A673 (cell line): ENCODE data around the gene DOCK8. TPM values are rescaled to one million over a fixed set of nuclear protein-coding genes. Genes with fewer than 3 reads are reported as not detected.

Experiments
- BruUV-seq: library from RNA; stranded (reverse); fragments of 400-500 nt; replicated peaks from 2 replicates; lab custom pipeline; 2021; lab: Mats Ljungman, UMichigan
- CTCF ChIA-PET: fragments of 300-600 bp; sonication (Branson Sonifier 250); formaldehyde crosslinking; loops from one replicate; lab custom pipeline; 2022; ENCODE audit warnings: antibody characterized with exemption; lab: Charles Lee
- POLR2A ChIA-PET: fragments of 300-600 bp; sonication (Branson Sonifier 250); formaldehyde crosslinking; loops from one replicate; lab custom pipeline; 2022; ENCODE audit warnings: antibody characterized with exemption; ENCODE audit not compliant: low non-redundant PET; lab: Charles Lee
- DNase-seq: peaks from one replicate; pipeline ENCODE4 v3.0.0-alpha.2; 2015; ENCODE audit warnings: low spot score
- H3K27ac ChIP-seq: fragments of 200-600 bp; sonication (generic); 2 replicates; pipeline ENCODE4 v1.5.1; 2016; ENCODE audit warnings: mixed run types, low read depth, mild to moderate bottlenecking, mixed read lengths, antibody characterized with exemption, low read length; ENCODE audit not compliant: poor library complexity, severe bottlenecking
- H3K27me3 ChIP-seq: fragments of 200-600 bp; sonication (generic); replicated peaks from 2 replicates; pipeline ENCODE4 v1.6.1; 2017; ENCODE audit warnings: mixed run types, low read depth, mild to moderate bottlenecking, mixed read lengths, antibody characterized with exemption, low read length; ENCODE audit not compliant: insufficient read depth, poor library complexity
- H3K36me3 ChIP-seq: fragments of 200-600 bp; sonication (generic); 2 replicates; pipeline ENCODE4 v1.6.1; 2016; ENCODE audit warnings: mixed run types, mild to moderate bottlenecking, mixed read lengths, antibody characterized with exemption, low read length; ENCODE audit not compliant: insufficient read depth, poor library complexity, severe bottlenecking
- H3K4me1 ChIP-seq: fragments of 200-600 bp; sonication (generic); 2 replicates; pipeline ENCODE4 v1.6.1; 2017; ENCODE audit warnings: mixed run types, mild to moderate bottlenecking, mixed read lengths, antibody characterized with exemption, low read length; ENCODE audit not compliant: insufficient read depth, poor library complexity, severe bottlenecking
- H3K4me3 ChIP-seq: fragments of 200-600 bp; sonication (generic); 2 replicates; pipeline ENCODE4 v1.5.1; 2016; ENCODE audit warnings: low read depth, mixed run types, mild to moderate bottlenecking, mixed read lengths, low read length; ENCODE audit not compliant: poor library complexity, severe bottlenecking
- H3K9me3 ChIP-seq: fragments of 200-600 bp; sonication (generic); 2 replicates; pipeline ENCODE4 v1.6.1; 2016; ENCODE audit warnings: mixed run types, low read depth, mild to moderate bottlenecking, mixed read lengths, antibody characterized with exemption, low read length; ENCODE audit not compliant: poor library complexity, severe bottlenecking
- EZH2 ChIP-seq: fragments of 200-600 bp; sonication (generic); IDR thresholded peaks from 2 replicates; pipeline ENCODE4 v1.6.1; 2017; ENCODE audit warnings: borderline replicate concordance, low read depth, mild to moderate bottlenecking, mixed read lengths, antibody characterized with exemption, low read length; ENCODE audit not compliant: poor library complexity, severe bottlenecking
- intact Hi-C: fragments of 100-400 bp; cut with micrococcal nuclease; formaldehyde crosslinking; loops from one replicate; pipeline ENCODE4 v1.10.0; 2022; ENCODE audit not compliant: unreplicated experiment
- total RNA-seq: library from RNA; stranded (reverse); gene quantifications from 2 replicates; pipeline ENCODE4 v1.2.3, GENCODE V29; 2021
- TF ChIP-seq, protein P1 (sequence below): fragments of 300-800, 200-600 bp; sonication (generic); conservative IDR thresholded peaks from 2 replicates; pipeline ENCODE4 v1.5.1; 2017; ENCODE audit warnings: low read depth, mild to moderate bottlenecking, antibody characterized with exemption, low read length, moderate library complexity, mixed read lengths

DOCK8 gene
- total RNA-seq, 1 experiment from 2014 or later, result not detected

- no peaks in the 10 kb centered on the region for H3K4me1 ChIP-seq
- H3K27me3 ChIP-seq, result peaks cover 12% of the 10 kb centered on the region
- intact Hi-C loops, result no loop called here
- no TSS peak for BruUV-seq
- no peak for DNase-seq
- TF ChIP-seq, protein P1, sequence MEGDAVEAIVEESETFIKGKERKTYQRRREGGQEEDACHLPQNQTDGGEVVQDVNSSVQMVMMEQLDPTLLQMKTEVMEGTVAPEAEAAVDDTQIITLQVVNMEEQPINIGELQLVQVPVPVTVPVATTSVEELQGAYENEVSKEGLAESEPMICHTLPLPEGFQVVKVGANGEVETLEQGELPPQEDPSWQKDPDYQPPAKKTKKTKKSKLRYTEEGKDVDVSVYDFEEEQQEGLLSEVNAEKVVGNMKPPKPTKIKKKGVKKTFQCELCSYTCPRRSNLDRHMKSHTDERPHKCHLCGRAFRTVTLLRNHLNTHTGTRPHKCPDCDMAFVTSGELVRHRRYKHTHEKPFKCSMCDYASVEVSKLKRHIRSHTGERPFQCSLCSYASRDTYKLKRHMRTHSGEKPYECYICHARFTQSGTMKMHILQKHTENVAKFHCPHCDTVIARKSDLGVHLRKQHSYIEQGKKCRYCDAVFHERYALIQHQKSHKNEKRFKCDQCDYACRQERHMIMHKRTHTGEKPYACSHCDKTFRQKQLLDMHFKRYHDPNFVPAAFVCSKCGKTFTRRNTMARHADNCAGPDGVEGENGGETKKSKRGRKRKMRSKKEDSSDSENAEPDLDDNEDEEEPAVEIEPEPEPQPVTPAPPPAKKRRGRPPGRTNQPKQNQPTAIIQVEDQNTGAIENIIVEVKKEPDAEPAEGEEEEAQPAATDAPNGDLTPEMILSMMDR, result no peak
- no peak for TF ChIP-seq EZH2
- POLR2A ChIA-PET, result no interaction called here
- H3K9me3 ChIP-seq, result no peaks in the 10 kb centered on the region
- H3K4me3 ChIP-seq, result no peak overlapping the region
- H3K36me3 ChIP-seq, result no peaks in the 10 kb centered on the region
- CTCF ChIA-PET, result no interaction called here
- no peak overlapping the region for H3K27ac ChIP-seq
Observed at GRCh38 chr9:447230-448025, 232.8 kb downstream of the DOCK8 start.

- BruUV-seq, result no TSS peak
- Histone ChIP-seq H3K4me3 (no peak overlapping the region), H3K36me3 (no peaks in the 10 kb centered on the region), H3K27me3 (peaks cover 9% of the 10 kb centered on the region), H3K27ac (no peak overlapping the region), H3K4me1 (no peaks in the 10 kb centered on the region), H3K9me3 (no peaks in the 10 kb centered on the region)
- CTCF ChIA-PET, result no interaction called here
- DNase-seq, result no peak
- POLR2A ChIA-PET, result no interaction called here
- intact Hi-C loops, result no loop called here
- TF ChIP-seq, protein P1, result no peak
- no peak for TF ChIP-seq EZH2
Observed at GRCh38 chr9:450057-450456, 235.4 kb downstream of the DOCK8 start.

DNA sequence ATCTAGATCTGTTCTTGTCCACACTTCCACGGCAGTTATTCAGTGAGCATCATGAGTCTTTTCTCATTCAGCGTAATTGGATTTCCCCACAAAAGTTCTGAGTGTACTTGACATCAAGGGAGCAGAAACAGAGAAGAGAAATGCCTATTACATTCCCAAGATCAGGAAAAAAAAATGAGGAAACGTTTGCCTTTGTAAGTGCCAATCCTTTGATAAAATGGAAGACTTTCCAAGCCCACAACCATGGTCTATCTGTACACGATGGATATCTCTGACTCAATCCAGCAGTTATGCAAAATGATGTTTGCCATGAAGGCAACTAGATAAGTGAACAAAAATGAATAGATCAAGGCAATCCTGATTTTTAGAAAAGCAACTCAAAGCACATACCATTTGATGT, 235.9 kb downstream of the DOCK8 start:
- no peak for DNase-seq
- Histone ChIP-seq H3K4me1 (no peaks in the 10 kb centered on the region), H3K9me3 (no peaks in the 10 kb centered on the region), H3K4me3 (no peak overlapping the region), H3K27me3 (peaks cover 9% of the 10 kb centered on the region), H3K27ac (no peak overlapping the region), H3K36me3 (no peaks in the 10 kb centered on the region)
- intact Hi-C loops, result no loop called here
- no peak for TF ChIP-seq EZH2
- TF ChIP-seq, protein P1, result no peak
- ChIA-PET POLR2A (no interaction called here), CTCF (no interaction called here)
- no TSS peak for BruUV-seq
